ENCODE data around the gene FADS6. TPM values are rescaled to one million over a fixed set of nuclear protein-coding genes. Genes with fewer than 3 reads are reported as not detected.
A peak's percentile ranks its signal among the peaks of the same experiment; 100 is the strongest.

FADS6 gene
- total and polyA plus RNA-seq, 2 of the 13 experiments (the other 11 are each of a cell fraction or from before 2014, with no cell fraction given): 0.11 TPM

GRCh38 chr17:74935585-74936469, 42.4 kb upstream of the FADS6 start, which contains the start of gene OTOP3 (continued):
- TF ChIP-seq ONECUT2 (CRISPR knock-in tag; IDR thresholded peaks at IDR 0.05) (peak; percentile 34; the same call in 1 of the 2 replicates), EZH2 (conservative IDR thresholded peaks at IDR 0.05; ENCODE audit: low read depth, low read length) (peak; percentile 23; the same call in 1 of the 2 replicates), RBM39 (IDR thresholded peaks at IDR 0.05; ENCODE audit: low read depth, low read length, poor library complexity, severe bottlenecking) (peak; percentile 53), THRA (CRISPR knock-in tag; IDR thresholded peaks at IDR 0.05; ENCODE audit: borderline replicate concordance) (no peak)

GRCh38 chr17:74935048-74935447, 41.6 kb upstream of the FADS6 start:
- no peaks in the 10 kb centered on the region for H3K9me3 ChIP-seq (ENCODE audit: low read length)
- H3K9ac ChIP-seq (ENCODE audit: insufficient read depth, low read depth, low read length): no peak overlapping the region
- intact Hi-C loops (cut with micrococcal nuclease; ENCODE audit: unreplicated experiment) (no loop called here), in situ Hi-C loops (cut with HindIII; ENCODE audit: extremely low pct_ligation_motif_present, low pct_unique_long_range_greater_than_20kb) (no loop called here)
- no peaks in the 10 kb centered on the region for H3K36me3 ChIP-seq (replicated peaks in 1 of 2; ENCODE audit: control insufficient read depth in 1 of 2, insufficient read depth in 2 of 2, low read length in 2 of 2)
- no peaks in the 10 kb centered on the region for H3K79me2 ChIP-seq (ENCODE audit: insufficient read depth, low read length)
- no peak overlapping the region for H2AFZ ChIP-seq (ENCODE audit: low read length)
- H3K27ac ChIP-seq (ENCODE audit: extremely low read length, insufficient read depth, low read length): no peak overlapping the region
- H3K4me2 ChIP-seq (ENCODE audit: low read depth, low read length): no peak overlapping the region
- no peaks in the 10 kb centered on the region for H4K20me1 ChIP-seq (ENCODE audit: insufficient read depth, low read length)
- DNase-seq (ENCODE audit: low spot score) (no peak), FAIRE-seq (no peak), ATAC-seq (no peak)
- POLR2A ChIA-PET: no interaction called here
- no peaks in the 10 kb centered on the region for H3K4me1 ChIP-seq (ENCODE audit: insufficient read depth, low read length)
- peaks cover 19 to 93% of the 10 kb centered on the region in 2 experiments for H3K27me3 ChIP-seq (ENCODE audit: control insufficient read depth in 1 of 2, insufficient read depth in 2 of 2, low read length in 2 of 2)
- WGBS (ENCODE audit: low lambda C conversion rate): 48% methylated on average over 3 of the region's 3 CpGs
- no peak overlapping the region for H3K4me3 ChIP-seq (replicated peaks in 1 of 3; ENCODE audit: insufficient read depth in 1 of 3, low read depth in 2 of 3, low read length in 3 of 3)
- CTCF ChIA-PET (ENCODE audit: low intra/inter-chr PET ratio, low total read pairs): no interaction called here
- no TSS peak for BruUV-seq (replicated peaks)
- TF ChIP-seq ZBED4 (CRISPR knock-in tag; IDR thresholded peaks at IDR 0.05; ENCODE audit: borderline replicate concordance) (no peak), ZNF775 (CRISPR knock-in tag; IDR thresholded peaks at IDR 0.05; ENCODE audit: borderline replicate concordance) (no peak), POGZ (CRISPR knock-in tag; IDR thresholded peaks at IDR 0.05) (no peak), ZNF749 (CRISPR knock-in tag; IDR thresholded peaks at IDR 0.05; ENCODE audit: borderline replicate concordance) (no peak), PHF5A (CRISPR knock-in tag; IDR thresholded peaks at IDR 0.05; ENCODE audit: low read depth, unreplicated experiment) (no peak), SUZ12 (IDR thresholded peaks at IDR 0.05; ENCODE audit: low read depth, low read length) (no peak), ZNF101 (CRISPR knock-in tag; IDR thresholded peaks at IDR 0.05; ENCODE audit: borderline replicate concordance, low read depth) (no peak), DBP (CRISPR knock-in tag; IDR thresholded peaks at IDR 0.05; ENCODE audit: not compliant biosample characterization) (no peak), ZBTB46 (CRISPR knock-in tag; IDR thresholded peaks at IDR 0.05; ENCODE audit: borderline replicate concordance) (no peak)
